Subcutaneous abdominal adipose tissue (tissue), 5 donors: ENCODE measurements around the gene VMP1.

ENCODE experiments used
- H3K27ac ChIP-seq: one replicate; pipeline ENCODE4 v1.7.0; 2013; ENCODE audit warnings: low read depth, mild to moderate bottlenecking, inconsistent platforms, low read length, moderate library complexity
- H3K27me3 ChIP-seq, 5 donors: one replicate each; pipeline ENCODE4 v1.7.0; 2013; ENCODE audit warnings: low read length in 5 of 5, inconsistent platforms in 1 of 5; ENCODE audit not compliant: control insufficient read depth in 5 of 5, insufficient read depth in 4 of 5
- H3K36me3 ChIP-seq, 5 donors: one replicate each; pipeline ENCODE4 v1.7.0; 2013; ENCODE audit warnings: low read length in 5 of 5; ENCODE audit not compliant: control insufficient read depth in 5 of 5, insufficient read depth in 5 of 5
- H3K4me1 ChIP-seq, 5 donors: one replicate each; pipeline ENCODE4 v1.7.0; 2013; ENCODE audit warnings: low read length in 5 of 5, mild to moderate bottlenecking in 3 of 5, moderate library complexity in 1 of 5; ENCODE audit not compliant: control insufficient read depth in 5 of 5, insufficient read depth in 5 of 5
- H3K4me3 ChIP-seq, 5 donors: one replicate each; pipeline ENCODE4 v1.7.0; 2013; ENCODE audit warnings: low read length in 5 of 5, low read depth in 1 of 5
- H3K9ac ChIP-seq, 5 donors: one replicate each; pipeline ENCODE4 v1.7.0; 2013; ENCODE audit warnings: low read length in 5 of 5, mild to moderate bottlenecking in 4 of 5, moderate library complexity in 3 of 5
- H3K9me3 ChIP-seq, 5 donors: one replicate each; pipeline ENCODE4 v1.7.0; 2013; ENCODE audit warnings: low read length in 5 of 5; ENCODE audit not compliant: control insufficient read depth in 5 of 5
- donor health status: healthy.
- donor health status: healthy.
- donor health status: healthy.
- donor health status: healthy.
- donor health status: healthy.

Gene VMP1

DNA sequence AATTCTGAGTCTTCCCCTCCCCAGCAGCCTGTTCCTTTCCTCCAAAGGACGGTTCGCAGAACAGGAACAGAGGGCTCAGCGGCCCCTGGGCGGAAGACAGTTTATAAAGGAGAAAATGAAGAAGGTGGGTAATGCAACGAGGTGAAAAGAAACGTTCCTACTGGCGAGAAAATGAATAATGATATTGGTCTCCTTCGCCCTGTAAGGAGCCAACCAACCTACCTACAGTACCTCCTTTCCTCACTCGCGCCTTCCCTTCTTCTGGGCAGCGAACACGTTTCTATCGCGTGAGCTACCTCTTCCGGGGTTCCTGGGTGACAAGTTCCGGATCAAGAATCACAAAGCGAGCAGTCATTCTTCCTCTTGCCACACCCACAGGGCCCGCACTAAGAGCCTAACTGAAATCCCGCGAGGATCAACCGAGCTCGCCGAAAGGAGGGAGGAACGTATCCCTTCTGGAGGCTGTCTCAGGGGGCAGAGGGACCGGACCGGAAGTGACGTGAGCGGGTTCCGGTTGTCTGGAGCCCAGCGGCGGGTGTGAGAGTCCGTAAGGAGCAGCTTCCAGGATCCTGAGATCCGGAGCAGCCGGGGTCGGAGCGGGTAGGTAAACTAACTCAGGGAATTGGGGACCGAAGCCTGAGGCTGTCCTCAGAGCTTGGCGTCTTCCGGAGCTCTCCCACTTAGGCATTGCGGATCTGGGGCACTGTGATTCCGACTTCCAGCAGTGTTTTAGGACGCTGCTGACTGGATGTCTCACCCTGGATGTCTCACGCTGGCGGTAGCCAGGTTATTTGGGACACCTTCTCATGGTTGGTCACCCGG lies at the start of gene VMP1, which contains the start of gene PTRH2:
VMP1 (plus strand) TSS at position 506 of the 822 bp plus-strand sequence. CDS start 23,793 bp downstream, outside the sequence.
PTRH2 (minus strand) TSS at position 282 of the 822 bp plus-strand sequence. CDS start 9,452 bp downstream, outside the sequence.
- Histone ChIP-seq H3K27me3 (no peaks in the 10 kb centered on the region), H3K9ac (peak within 1 kb of the TSS; percentile 91 to 97 (median 94)), H3K27ac (peak within 1 kb of the TSS; percentile 95), H3K36me3 (peaks cover 0 to 7% (median under 1%) of the 10 kb centered on the region in 5 donors), H3K4me1 (peaks cover 0 to 37% (median 33%) of the 10 kb centered on the region in 5 donors), H3K9me3 (no peaks in the 10 kb centered on the region), H3K4me3 (peak within 1 kb of the TSS; percentile 83 to 98 (median 95))

DNA sequence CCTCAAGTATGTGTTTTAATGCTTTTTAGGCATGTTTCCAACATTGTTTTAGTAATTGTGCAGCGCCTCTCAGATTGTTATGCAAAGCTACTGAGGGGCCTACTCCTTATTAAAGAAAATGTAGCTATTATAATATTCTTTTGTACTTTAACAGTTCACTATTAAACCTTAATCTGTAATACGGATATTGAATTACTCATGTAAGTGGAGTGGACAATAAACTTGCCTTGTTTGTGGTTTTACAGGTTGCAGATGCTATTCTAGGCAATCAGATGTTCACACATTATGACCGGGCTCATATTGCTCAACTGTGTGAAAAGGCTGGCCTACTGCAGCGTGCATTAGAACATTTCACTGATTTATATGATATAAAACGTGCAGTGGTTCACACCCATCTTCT lies 41.2 kb upstream of the VMP1 start:
- Histone ChIP-seq H3K4me1 (peaks cover 0 to 12% (median 9%) of the 10 kb centered on the region in 5 donors), H3K27ac (no peak overlapping the region), H3K36me3 (peaks cover 54 to 83% (median 74%) of the 10 kb centered on the region in 5 donors), H3K4me3 (no peak overlapping the region), H3K9me3 (no peaks in the 10 kb centered on the region), H3K27me3 (no peaks in the 10 kb centered on the region), H3K9ac (no peak overlapping the region)

DNA sequence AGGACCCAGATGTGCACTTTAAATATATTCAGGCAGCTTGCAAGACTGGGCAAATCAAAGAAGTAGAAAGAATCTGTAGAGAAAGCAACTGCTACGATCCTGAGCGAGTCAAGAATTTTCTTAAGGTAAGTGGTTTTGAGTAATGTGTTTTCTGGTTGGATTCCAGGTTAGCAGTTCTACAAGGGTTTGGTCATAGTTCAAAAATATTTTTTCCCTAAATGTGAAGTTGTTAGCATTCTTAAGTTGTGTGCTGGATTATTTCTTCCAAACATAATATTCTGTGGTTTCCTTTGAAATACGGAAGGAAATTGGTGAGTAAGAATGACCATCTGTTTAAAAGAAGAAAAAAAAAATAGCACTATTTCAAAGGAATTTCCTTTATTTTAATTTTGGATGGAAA lies 38.6 kb upstream of the VMP1 start:
- H3K27ac ChIP-seq, result no peak overlapping the region
- H3K36me3 ChIP-seq, result peaks cover 47 to 74% (median 66%) of the 10 kb centered on the region in 5 donors

DNA sequence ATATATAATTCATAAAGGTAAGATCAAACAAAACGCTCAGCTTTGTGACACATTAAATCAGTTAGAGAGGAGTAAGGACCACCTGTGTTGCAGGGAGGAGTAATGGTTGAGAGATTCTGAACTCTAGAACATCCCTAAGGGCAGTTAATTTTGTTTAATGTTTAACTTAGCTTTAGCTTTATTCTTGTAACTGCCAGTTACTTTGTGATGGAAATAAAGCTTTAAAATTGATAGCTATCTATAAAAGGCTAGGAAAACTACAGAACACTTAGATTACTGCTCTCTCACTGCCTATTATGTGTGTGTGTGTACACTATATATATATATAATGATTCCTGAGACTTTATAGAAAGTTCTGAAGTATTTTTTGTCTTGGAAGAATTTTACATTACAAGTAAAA lies 38.0 kb upstream of the VMP1 start:
- Histone ChIP-seq H3K27ac (no peak overlapping the region), H3K4me3 (no peak overlapping the region), H3K9me3 (no peaks in the 10 kb centered on the region), H3K27me3 (no peaks in the 10 kb centered on the region), H3K36me3 (peaks cover 51 to 73% (median 68%) of the 10 kb centered on the region in 5 donors), H3K4me1 (peaks cover 0 to 12% (median 9%) of the 10 kb centered on the region in 5 donors), H3K9ac (no peak overlapping the region)

More for the DNA sequence above, 38.6 kb upstream of the VMP1 start:
- H3K9me3 ChIP-seq, result no peaks in the 10 kb centered on the region
- no peaks in the 10 kb centered on the region for H3K27me3 ChIP-seq
- H3K4me1 ChIP-seq, result peaks cover 0 to 12% (median 9%) of the 10 kb centered on the region in 5 donors
- H3K9ac ChIP-seq, result no peak overlapping the region
- H3K4me3 ChIP-seq, result no peak overlapping the region

DNA sequence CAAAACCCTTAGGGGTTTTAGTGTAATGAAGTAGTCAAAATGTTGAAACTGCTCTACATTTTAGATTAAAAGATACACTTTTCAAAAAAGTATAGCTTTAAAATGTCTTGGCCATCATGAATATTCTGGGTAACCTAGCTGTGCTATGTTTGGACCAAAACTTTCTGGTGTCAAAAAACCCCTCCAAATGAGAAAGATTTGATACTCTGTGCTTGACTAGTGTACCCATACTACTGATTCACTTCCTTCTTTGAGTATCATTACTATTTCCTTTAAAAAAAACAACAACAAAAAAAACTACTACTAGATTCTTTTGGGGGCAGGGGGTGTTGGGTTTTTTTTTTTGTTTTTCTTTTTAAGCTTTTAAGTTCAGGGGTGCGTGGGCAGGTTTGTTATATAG lies 37.5 kb upstream of the VMP1 start:
- Histone ChIP-seq H3K4me1 (peaks cover 0 to 12% (median 9%) of the 10 kb centered on the region in 5 donors), H3K4me3 (no peak overlapping the region), H3K9me3 (no peaks in the 10 kb centered on the region), H3K9ac (no peak overlapping the region), H3K36me3 (peaks cover 50 to 72% (median 70%) of the 10 kb centered on the region in 5 donors), H3K27me3 (no peaks in the 10 kb centered on the region), H3K27ac (no peak overlapping the region)

DNA sequence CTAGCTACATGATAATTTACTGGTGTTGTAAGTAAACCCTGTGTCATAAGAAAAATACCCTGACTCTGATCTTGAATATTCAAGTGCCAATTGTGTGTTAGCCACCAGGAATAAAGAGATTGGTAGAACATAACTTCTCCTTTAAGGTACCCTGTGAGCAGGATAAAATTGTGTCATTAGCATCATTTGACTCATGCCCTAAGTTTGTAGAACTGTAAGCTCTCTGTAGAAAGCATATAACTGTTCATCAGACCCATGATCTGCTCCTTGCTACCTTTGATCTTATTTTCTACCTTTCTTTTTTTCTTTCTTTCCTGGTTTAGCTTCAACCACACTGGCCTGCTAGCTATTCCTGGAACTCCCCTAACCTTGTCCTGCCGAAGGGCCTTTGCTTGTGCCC lies 36.1 kb upstream of the VMP1 start:
- H3K9me3 ChIP-seq, result no peaks in the 10 kb centered on the region
- H3K9ac ChIP-seq, result no peak overlapping the region
- no peaks in the 10 kb centered on the region for H3K27me3 ChIP-seq
- H3K36me3 ChIP-seq, result peaks cover 43 to 72% (median 70%) of the 10 kb centered on the region in 5 donors
- peaks cover 0 to 12% (median 9%) of the 10 kb centered on the region in 5 donors for H3K4me1 ChIP-seq
- H3K27ac ChIP-seq, result no peak overlapping the region
- no peak overlapping the region for H3K4me3 ChIP-seq

DNA sequence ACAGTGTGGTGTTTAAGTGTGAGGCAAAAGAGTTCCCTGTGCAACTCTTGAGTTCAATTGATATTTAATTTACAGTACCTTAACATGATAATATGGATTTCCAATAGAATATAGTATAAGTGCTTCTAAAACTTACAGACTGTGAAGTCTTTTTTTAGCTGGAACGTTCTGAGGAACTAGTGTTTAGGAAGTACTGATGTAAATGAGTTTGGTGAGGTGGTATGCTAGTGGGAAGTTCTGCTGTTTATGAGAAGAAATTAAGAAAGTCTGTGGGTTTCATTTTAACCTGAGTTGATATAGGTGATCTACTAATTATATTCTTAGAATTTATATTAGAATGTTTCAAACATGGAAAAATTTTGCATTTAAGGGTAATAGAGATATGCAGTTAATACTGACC lies 32.2 kb upstream of the VMP1 start:
- Histone ChIP-seq H3K9me3 (no peaks in the 10 kb centered on the region), H3K9ac (no peak overlapping the region), H3K4me1 (peaks cover 0 to 5% (median 0%) of the 10 kb centered on the region in 5 donors), H3K36me3 (peaks cover 60 to 81% (median 71%) of the 10 kb centered on the region in 5 donors), H3K27ac (no peak overlapping the region), H3K27me3 (no peaks in the 10 kb centered on the region), H3K4me3 (no peak overlapping the region)

DNA sequence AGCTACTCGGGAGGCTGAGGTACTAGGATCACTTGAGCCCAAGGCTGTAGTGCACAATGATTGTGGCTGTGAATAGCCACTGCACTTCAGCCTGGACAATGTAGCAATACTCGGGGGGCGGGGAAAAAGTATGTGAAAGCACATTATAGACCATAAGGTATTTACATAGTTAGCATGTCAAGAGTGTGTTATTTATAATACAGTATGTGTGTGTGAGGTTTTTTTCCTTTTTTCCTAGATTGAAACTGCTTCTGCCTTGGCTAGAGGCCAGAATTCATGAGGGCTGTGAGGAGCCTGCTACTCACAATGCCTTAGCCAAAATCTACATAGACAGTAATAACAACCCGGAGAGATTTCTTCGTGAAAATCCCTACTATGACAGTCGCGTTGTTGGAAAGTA lies 30.7 kb upstream of the VMP1 start:
- Histone ChIP-seq H3K36me3 (peaks cover 68 to 85% (median 78%) of the 10 kb centered on the region in 5 donors), H3K4me1 (peaks cover 0 to 5% (median 0%) of the 10 kb centered on the region in 5 donors), H3K9me3 (no peaks in the 10 kb centered on the region), H3K4me3 (no peak overlapping the region), H3K9ac (peak overlapping the region in 1 of 5 donors; percentile 51), H3K27ac (no peak overlapping the region), H3K27me3 (no peaks in the 10 kb centered on the region)

DNA sequence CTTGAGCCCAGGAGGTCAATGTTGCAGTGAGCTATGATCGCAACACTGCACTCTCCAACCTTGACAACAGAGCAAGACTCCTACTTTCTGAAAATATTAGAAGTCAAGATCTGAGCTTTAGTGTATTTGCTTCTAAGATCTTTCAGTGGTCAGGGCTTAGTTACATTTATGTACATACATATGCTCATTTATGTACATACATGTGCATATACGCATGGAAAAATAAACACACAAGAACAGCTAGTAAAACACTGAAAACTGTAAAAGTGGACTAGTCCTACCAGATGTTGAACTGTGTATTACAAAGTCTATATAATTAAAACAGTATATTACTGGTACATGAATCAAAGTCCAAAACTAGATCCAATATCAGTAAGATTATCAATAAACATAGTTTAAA lies 28.5 kb upstream of the VMP1 start:
- Histone ChIP-seq H3K36me3 (peaks cover 77 to 98% (median 89%) of the 10 kb centered on the region in 5 donors), H3K4me1 (peaks cover 0 to 5% (median 0%) of the 10 kb centered on the region in 5 donors), H3K9me3 (no peaks in the 10 kb centered on the region), H3K27ac (no peak overlapping the region), H3K4me3 (no peak overlapping the region), H3K9ac (no peak overlapping the region), H3K27me3 (no peaks in the 10 kb centered on the region)

DNA sequence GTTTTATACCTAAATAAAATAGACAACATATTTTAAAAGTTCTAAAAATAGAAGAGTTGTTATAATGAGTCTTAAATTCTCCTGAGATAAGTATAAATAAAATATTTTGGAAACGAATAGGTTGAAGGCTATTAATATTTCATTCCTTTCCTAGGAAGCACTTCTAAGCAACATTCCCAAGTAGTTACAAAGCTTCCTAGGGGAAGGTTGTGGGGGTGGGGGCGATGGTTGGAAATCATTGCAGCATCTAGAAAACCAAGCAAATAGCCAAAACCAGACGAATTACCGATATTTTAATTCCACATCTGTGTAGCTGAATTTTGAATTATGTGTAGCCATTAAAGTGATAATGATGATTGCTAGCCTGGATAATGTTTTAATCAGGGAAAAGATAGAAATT lies 27.1 kb upstream of the VMP1 start:
- H3K9me3 ChIP-seq, result no peaks in the 10 kb centered on the region
- no peak overlapping the region for H3K27ac ChIP-seq
- H3K4me1 ChIP-seq, result peaks cover 0 to 5% (median 0%) of the 10 kb centered on the region in 5 donors
- H3K9ac ChIP-seq, result no peak overlapping the region
- peaks cover 73 to 99% (median 91%) of the 10 kb centered on the region in 5 donors for H3K36me3 ChIP-seq
- no peak overlapping the region for H3K4me3 ChIP-seq
- no peaks in the 10 kb centered on the region for H3K27me3 ChIP-seq
